ENCODE data around the gene NENF.
"Not testable (repeated sequence)": the region's sequence is repeated elsewhere in the genome, so short reads cannot be mapped to it uniquely, and the experiment has no call there.

DNA sequence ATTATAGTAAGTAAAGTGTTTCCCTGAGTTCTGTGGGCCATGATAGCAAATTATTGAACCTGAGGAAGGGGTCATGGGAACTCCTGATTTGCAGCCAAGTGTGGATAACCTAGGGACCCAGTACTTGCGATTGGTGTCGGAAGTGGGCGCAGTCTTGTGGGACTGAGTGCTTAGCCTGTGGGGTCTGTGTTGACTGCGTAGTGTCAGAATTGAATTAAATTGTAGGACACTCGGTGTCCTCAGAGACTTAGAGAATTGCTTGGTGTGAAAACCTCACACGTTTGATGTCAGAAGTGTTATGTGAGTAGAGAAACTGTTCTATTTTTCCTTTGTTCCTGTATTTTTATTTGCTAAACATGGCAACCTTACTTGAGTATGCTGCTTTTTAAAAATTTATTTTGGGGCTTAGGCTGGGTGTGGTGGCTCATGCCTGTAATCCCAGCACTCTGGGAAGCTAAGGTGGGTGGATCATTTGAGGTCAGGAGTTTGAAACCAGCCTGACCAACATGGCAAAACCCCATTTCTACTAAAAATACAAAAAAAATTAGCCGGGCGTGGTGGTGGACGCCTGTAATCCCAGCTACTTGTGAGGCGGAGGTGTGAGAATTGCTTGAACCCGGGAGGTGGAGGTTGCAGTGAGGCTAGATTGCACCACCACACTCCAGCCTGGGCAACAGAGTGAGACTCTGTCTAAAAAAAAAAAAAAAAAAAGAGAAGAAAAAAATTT, 48.2 kb downstream of the NENF start:
- TF ChIP-seq, protein P1, sequence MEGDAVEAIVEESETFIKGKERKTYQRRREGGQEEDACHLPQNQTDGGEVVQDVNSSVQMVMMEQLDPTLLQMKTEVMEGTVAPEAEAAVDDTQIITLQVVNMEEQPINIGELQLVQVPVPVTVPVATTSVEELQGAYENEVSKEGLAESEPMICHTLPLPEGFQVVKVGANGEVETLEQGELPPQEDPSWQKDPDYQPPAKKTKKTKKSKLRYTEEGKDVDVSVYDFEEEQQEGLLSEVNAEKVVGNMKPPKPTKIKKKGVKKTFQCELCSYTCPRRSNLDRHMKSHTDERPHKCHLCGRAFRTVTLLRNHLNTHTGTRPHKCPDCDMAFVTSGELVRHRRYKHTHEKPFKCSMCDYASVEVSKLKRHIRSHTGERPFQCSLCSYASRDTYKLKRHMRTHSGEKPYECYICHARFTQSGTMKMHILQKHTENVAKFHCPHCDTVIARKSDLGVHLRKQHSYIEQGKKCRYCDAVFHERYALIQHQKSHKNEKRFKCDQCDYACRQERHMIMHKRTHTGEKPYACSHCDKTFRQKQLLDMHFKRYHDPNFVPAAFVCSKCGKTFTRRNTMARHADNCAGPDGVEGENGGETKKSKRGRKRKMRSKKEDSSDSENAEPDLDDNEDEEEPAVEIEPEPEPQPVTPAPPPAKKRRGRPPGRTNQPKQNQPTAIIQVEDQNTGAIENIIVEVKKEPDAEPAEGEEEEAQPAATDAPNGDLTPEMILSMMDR (conservative IDR thresholded peaks at IDR 0.05; ENCODE audit: low read length), result not testable (repeated sequence)
- TF ChIP-seq EZH2phosphoT487 (IDR thresholded peaks at IDR 0.05; ENCODE audit: borderline replicate concordance), result not testable (repeated sequence)
